Muscle layer of colon (tissue), 2 donors: Measurements from ENCODE around the gene PRKD1.
"Not testable (repeated sequence)": the region's sequence is repeated elsewhere in the genome, so short reads cannot be mapped to it uniquely, and the experiment has no call there.

Source experiments
- H3K27ac ChIP-seq: one replicate; pipeline ENCODE4 v1.7.0; 2013; ENCODE audit warnings: low read depth, mild to moderate bottlenecking, low read length, moderate library complexity
- H3K27me3 ChIP-seq, 2 donors: one replicate each; pipeline ENCODE4 v1.7.0; 2013; ENCODE audit warnings: low read length in 2 of 2, mild to moderate bottlenecking in 2 of 2; ENCODE audit not compliant: insufficient read depth in 2 of 2, control insufficient read depth in 1 of 2
- H3K36me3 ChIP-seq: one replicate; pipeline ENCODE4 v1.7.0; 2013; ENCODE audit warnings: mild to moderate bottlenecking, low read length; ENCODE audit not compliant: insufficient read depth
- H3K4me1 ChIP-seq: one replicate; pipeline ENCODE4 v1.7.0; 2013; ENCODE audit warnings: mild to moderate bottlenecking, low read length; ENCODE audit not compliant: insufficient read depth
- H3K4me3 ChIP-seq, 2 donors: one replicate each; pipeline ENCODE4 v1.7.0; 2013; ENCODE audit warnings: low read length in 2 of 2, low read depth in 1 of 2, mild to moderate bottlenecking in 1 of 2, moderate library complexity in 1 of 2
- H3K9ac ChIP-seq: one replicate; pipeline ENCODE4 v1.7.0; 2013; ENCODE audit warnings: low read length
- H3K9me3 ChIP-seq: one replicate; pipeline ENCODE4 v1.7.0; 2013; ENCODE audit warnings: mild to moderate bottlenecking, low read length
- donor health status: abdominal sarcoma.
- donor health status: Adenocarcinoma of cecum.

Gene PRKD1

GRCh38 chr14:29789475-29789874, 138.2 kb downstream of the PRKD1 start:
- Histone ChIP-seq H3K36me3 (no peaks in the 10 kb centered on the region), H3K9me3 (no peaks in the 10 kb centered on the region), H3K27ac (no peak overlapping the region), H3K9ac (no peak overlapping the region), H3K4me1 (no peaks in the 10 kb centered on the region), H3K27me3 (no peaks in the 10 kb centered on the region), H3K4me3 (no peak overlapping the region)

DNA sequence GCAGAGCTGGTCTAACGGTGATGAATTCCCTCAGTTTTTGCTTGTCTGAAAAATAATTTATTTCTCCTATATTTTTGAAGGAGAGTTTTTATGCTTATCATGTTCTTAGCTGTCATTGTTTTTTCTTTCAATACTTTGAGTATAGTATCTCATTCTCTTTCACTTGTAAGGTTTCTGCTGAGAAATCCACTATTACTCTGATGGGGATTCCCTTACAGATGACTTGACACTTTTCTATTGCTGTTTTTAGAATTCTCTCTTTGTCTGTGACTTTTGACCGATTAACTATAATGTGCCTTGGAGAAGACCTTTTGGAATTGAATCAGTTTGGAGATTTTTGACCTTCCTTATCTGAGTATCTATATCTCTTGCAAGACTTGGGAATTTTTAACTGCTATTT, 139.6 kb downstream of the PRKD1 start:
- H3K27me3 ChIP-seq: no peaks in the 10 kb centered on the region
- H3K9ac ChIP-seq: no peak overlapping the region
- H3K4me1 ChIP-seq: no peaks in the 10 kb centered on the region
- H3K27ac ChIP-seq: no peak overlapping the region
- no peaks in the 10 kb centered on the region for H3K9me3 ChIP-seq
- no peak overlapping the region for H3K4me3 ChIP-seq
- no peaks in the 10 kb centered on the region for H3K36me3 ChIP-seq

- Histone ChIP-seq H3K27me3 (no peaks in the 10 kb centered on the region), H3K36me3 (no peaks in the 10 kb centered on the region), H3K4me3 (no peak overlapping the region), H3K27ac (no peak overlapping the region), H3K9me3 (no peaks in the 10 kb centered on the region), H3K4me1 (no peaks in the 10 kb centered on the region), H3K9ac (no peak overlapping the region)
Observed at GRCh38 chr14:29783556-29783955, 144.1 kb downstream of the PRKD1 start.

DNA sequence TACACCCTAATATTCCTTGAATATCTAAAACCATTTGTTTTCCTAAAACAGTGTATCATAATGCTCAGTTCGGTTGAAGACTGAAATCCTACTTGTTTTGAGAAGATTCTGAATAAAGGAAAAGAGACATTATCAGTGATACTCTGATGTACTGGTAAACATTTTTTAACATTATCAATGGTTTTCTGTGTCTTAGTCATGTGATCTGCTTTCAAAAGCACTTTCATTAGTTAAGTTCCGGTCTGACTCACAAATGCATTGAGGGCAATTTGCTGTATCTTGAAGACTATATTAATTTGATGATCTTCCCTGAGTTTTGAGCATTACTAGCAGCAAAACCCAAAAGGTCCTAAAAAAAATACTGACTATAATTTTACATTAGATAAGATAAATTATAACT, 145.6 kb downstream of the PRKD1 start:
- Histone ChIP-seq H3K9me3 (no peaks in the 10 kb centered on the region), H3K36me3 (no peaks in the 10 kb centered on the region)

DNA sequence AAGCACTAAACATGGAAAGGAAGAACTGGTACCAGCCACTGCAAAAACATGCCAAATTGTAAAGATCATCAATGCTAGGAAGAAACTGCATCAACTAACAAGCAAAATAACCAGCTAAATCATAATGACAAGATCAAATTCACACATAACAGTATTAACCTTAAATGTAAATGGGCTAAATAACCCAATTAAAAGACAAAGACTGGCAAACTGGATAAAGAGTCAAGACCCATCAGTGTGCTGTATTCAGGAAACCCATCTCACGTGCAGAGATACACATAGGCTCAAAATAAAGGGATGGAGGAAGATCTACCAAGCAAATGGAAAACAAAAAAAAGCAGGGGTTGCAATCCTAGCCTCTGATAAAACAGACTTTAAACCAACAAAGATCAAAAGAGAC, 150.5 kb downstream of the PRKD1 start:
- not testable (repeated sequence) for H3K27ac ChIP-seq, H3K9me3 ChIP-seq

More for the DNA sequence above, 145.6 kb downstream of the PRKD1 start:
- no peak overlapping the region for H3K9ac ChIP-seq
- no peak overlapping the region for H3K27ac ChIP-seq
- no peak overlapping the region for H3K4me3 ChIP-seq
- H3K27me3 ChIP-seq: no peaks in the 10 kb centered on the region
- no peaks in the 10 kb centered on the region for H3K4me1 ChIP-seq

DNA sequence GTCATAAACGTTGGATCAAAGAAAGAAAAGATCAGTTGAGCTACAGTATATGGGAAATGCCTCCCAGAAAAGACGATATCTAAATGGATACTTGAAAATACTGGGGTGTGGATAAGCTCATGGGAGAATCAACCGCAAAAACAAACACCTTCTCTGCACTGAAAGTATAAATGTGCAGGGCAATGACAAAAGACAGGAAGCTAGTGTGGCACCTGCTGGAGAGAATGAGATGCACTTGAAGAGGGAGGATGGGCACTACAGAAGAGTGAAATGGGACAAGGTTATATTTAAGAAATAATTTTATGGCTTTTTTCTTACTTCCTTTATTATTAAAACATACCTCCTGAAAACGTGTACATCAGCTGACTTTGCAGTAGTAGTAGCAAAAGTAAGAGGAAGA, 153.7 kb downstream of the PRKD1 start:
- Histone ChIP-seq H3K9me3 (peaks cover 5% of the 10 kb centered on the region), H3K4me3 (no peak overlapping the region), H3K4me1 (no peaks in the 10 kb centered on the region), H3K27ac (no peak overlapping the region), H3K27me3 (no peaks in the 10 kb centered on the region), H3K9ac (no peak overlapping the region), H3K36me3 (no peaks in the 10 kb centered on the region)

More for the DNA sequence above, 150.5 kb downstream of the PRKD1 start:
- not testable (repeated sequence) for H3K4me3 ChIP-seq, H3K9ac ChIP-seq, H3K36me3 ChIP-seq, H3K4me1 ChIP-seq, H3K27me3 ChIP-seq

DNA sequence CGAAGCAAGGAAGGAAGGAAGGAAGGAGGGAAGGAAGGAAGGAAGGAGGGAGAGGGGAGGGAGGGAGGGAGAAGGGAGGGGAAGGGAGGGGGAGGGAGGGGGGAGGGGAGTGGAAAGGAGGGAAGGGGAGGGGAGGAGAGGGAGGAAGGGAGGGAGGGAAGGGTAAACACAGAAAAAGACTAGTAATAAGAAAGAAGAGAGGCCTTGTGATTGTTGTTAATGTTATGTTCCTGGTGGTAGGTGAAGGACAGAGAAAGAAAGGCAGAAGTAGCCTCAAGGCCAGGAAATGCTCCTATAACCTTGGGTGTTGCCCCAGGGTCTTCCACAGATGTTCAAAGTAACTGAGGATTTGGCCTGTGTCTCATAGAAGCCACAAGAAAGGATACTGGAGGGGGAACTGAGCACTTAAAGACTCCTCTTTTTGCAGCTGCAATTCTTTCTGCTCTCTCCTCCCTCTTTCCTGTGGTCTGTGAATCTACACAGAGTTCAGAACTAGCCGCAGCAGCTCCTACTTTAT, 164.2 kb downstream of the PRKD1 start:
- H3K27me3 ChIP-seq: no peaks in the 10 kb centered on the region
- no peak overlapping the region for H3K9ac ChIP-seq
- H3K9me3 ChIP-seq: no peaks in the 10 kb centered on the region
- no peaks in the 10 kb centered on the region for H3K4me1 ChIP-seq
- no peak overlapping the region for H3K4me3 ChIP-seq
- H3K27ac ChIP-seq: no peak overlapping the region
- H3K36me3 ChIP-seq: no peaks in the 10 kb centered on the region

GRCh38 chr14:29759521-29760340, 167.9 kb downstream of the PRKD1 start:
- no peak overlapping the region for H3K4me3 ChIP-seq
- H3K27ac ChIP-seq: no peak overlapping the region
- H3K36me3 ChIP-seq: no peaks in the 10 kb centered on the region
- H3K9ac ChIP-seq: no peak overlapping the region
- H3K4me1 ChIP-seq: no peaks in the 10 kb centered on the region
- no peaks in the 10 kb centered on the region for H3K27me3 ChIP-seq
- no peaks in the 10 kb centered on the region for H3K9me3 ChIP-seq

- H3K27ac ChIP-seq: no peak overlapping the region
- no peaks in the 10 kb centered on the region for H3K27me3 ChIP-seq
- no peaks in the 10 kb centered on the region for H3K9me3 ChIP-seq
- H3K4me3 ChIP-seq: no peak overlapping the region
- no peaks in the 10 kb centered on the region for H3K4me1 ChIP-seq
- no peaks in the 10 kb centered on the region for H3K36me3 ChIP-seq
- H3K9ac ChIP-seq: no peak overlapping the region
Observed at GRCh38 chr14:29757711-29758233, 169.9 kb downstream of the PRKD1 start.

DNA sequence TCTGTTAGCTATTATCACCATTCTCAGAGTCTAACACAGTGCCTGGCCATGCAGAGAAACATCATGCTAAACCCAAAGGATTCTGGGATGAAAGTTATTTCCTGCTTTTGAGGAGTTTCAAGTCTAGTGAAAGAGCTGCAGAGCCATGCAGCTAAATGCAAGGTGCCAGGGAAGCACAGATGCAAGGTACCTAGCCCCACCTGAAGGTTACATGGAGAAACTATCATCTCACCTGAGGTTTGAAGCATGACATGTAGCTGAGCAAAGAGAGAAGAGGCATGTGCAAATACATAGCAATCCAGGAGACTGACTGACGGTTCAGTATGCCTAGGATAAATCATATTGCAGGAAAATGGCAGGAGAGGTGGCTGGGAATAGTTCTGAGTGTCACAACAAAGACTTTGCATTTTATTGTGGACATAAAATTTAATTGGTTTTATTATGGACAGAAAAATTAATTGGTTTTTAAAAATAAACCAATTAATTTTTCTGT, 170.4 kb downstream of the PRKD1 start:
- Histone ChIP-seq H3K9ac (no peak overlapping the region), H3K27ac (no peak overlapping the region), H3K4me3 (no peak overlapping the region), H3K4me1 (no peaks in the 10 kb centered on the region), H3K27me3 (no peaks in the 10 kb centered on the region), H3K36me3 (no peaks in the 10 kb centered on the region), H3K9me3 (no peaks in the 10 kb centered on the region)

GRCh38 chr14:29756019-29756385, 171.6 kb downstream of the PRKD1 start:
- Histone ChIP-seq H3K27ac (no peak overlapping the region), H3K4me3 (no peak overlapping the region), H3K27me3 (no peaks in the 10 kb centered on the region), H3K9ac (no peak overlapping the region), H3K4me1 (no peaks in the 10 kb centered on the region), H3K36me3 (no peaks in the 10 kb centered on the region), H3K9me3 (no peaks in the 10 kb centered on the region)
